HG03442 (cell line): ENCODE results near the gene JAG2.

ENCODE experiments used
- ATAC-seq: cut with Tn5 transposase; IDR thresholded peaks from one replicate; pipeline ENCODE4 v1.9.1; 2021; ENCODE audit warnings: mild to moderate bottlenecking, moderate library complexity; ENCODE audit not compliant: unreplicated experiment

JAG2 gene

DNA sequence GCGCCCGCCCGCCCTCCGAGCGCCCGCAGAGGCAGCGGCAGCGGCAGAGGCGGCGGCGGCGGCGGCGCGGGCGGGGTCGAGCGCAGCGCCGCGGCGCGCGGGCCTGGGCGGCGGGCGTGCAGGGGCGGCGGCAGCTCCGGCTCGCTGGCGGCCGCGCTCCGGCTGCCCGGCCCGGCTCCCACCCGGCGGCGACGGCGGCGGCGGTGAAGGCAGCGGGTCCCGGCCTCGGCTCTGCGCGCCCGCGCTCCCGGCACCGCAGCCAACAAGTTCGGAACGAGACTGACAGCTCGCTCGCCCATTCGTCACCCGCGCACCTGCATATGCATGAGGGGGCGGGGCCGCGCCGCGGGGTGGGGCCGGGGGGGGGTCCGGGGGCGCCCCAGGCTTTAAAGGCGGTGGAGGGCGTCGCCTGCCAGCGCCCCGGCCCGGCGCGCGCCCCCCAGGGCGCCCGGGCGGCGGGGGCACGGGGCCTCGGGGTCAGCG, at the start of gene JAG2:
TSS of gene JAG2 (minus strand) at position 281 of the 483 bp plus-strand sequence. CDS start 356 bp downstream, outside the sequence.
- ATAC-seq, result no peak

DNA sequence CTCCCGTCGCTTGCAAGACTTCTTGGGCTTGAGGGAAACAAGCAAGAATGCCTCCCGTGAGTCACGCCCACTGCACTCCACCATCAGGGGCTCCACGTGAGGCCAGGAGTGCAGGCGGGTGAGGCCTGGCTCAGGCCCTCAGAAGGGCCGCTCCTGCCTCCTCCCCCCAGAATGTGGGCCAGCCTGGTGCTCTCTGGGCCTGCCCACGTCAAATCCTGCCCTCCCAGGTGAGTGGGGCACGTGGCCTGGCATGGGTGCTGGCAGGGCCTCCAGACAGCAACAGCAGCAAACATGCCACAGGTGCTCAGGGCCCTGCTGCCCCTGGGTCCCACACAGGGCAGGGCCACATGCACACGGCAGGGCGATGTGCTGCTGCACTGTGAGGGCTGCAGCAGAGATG, 49.2 kb upstream of the JAG2 start:
- no peak for ATAC-seq

DNA sequence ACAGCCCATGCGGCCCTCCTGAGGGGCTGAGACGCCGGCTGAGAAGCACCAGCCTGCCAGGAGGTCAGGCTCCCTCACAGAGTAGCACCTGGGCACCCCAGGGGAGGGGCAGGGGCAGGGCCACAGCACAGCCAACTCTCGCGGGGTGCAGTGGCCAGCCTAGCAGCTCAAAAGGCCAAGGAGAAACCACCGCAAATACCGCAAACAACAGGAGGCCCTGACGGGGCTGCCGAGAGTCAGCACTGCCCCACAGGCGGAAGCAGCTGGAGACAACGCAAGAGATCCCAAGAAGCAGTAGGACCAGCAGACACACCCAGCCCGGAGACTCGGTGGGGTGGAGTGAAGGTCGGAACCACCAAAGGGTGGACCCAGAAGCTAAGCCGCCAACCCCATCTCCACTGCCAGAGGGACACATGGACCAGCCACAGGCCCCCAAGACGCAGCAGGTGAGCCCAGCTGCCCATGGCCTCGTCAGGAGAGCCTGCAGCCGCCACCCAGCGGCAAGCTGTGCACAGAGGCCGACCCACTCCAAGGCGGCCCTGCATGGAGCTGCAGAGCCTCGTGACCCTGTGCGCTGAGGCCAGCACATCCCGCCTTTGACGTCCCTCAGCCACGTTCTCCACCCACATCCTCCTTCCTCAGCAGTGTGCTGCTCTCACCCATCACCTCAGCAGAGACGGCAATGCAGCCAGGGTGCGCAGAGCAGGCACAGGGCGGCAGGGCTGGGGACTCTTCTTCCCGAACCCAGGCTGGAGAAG, 48.1 kb upstream of the JAG2 start:
- ATAC-seq, result no peak

DNA sequence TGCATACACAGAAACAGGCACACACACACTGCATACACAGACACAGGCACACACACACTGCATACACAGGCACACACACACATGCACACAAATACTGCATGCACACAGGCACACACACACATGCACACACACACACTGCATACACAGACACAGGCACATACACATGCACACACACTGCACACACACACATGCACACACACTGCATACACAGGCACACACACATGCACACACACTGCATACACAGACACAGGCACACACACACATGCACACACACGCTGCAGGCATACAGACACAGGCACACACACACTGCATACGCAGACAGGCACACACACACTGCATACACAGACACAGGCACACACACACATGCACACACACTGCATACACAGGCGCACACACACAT, 47.0 kb upstream of the JAG2 start:
- no peak for ATAC-seq

DNA sequence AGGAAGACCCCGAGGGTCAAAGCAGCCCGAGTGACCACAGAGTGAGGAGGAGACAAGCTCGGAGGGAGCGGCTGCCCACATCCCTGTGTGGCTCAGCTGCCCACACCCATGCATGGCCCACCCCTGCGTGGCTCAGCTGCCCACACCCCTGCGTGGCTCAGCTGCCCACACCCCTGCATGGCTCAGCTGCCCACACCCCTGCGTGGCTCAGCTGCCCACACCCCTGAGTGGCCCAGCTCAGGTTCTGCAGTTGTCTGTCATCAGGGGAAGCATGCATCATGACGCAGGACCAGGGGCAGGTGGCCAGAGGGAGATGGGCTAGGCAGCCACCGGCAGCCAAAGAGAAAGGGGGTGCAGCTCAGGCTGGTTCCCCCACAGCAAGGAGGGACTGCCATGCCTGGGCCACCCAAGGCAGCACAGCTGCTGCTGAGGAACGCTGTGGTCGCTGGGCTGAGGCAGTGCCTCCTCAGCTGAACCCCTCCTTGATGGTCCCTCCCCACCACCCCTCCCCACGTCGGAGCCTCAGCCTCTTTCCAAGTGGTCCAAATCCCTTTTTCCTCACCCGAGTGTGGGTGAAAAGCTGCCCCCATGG, 45.8 kb upstream of the JAG2 start:
- no peak for ATAC-seq

DNA sequence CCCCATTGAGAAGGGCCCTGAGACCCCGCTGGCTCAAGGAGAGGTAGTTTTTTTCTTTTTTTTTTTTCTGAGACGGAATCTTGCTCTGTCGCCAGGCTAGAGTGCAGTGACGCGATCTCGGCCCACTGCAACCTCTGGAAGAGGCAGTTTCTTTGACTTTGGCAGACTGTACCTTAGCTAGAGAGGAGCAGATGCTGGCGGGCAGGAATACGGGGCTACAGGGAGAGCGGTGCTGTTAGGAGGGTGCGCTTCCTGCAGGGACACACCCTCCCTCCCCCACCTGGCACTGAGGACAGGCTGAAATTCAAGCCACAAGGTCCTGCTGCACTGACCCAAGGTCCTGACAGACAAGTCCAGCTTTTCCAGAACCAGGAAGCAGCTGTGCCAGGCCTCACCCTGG, 44.8 kb upstream of the JAG2 start:
- ATAC-seq, result no peak

DNA sequence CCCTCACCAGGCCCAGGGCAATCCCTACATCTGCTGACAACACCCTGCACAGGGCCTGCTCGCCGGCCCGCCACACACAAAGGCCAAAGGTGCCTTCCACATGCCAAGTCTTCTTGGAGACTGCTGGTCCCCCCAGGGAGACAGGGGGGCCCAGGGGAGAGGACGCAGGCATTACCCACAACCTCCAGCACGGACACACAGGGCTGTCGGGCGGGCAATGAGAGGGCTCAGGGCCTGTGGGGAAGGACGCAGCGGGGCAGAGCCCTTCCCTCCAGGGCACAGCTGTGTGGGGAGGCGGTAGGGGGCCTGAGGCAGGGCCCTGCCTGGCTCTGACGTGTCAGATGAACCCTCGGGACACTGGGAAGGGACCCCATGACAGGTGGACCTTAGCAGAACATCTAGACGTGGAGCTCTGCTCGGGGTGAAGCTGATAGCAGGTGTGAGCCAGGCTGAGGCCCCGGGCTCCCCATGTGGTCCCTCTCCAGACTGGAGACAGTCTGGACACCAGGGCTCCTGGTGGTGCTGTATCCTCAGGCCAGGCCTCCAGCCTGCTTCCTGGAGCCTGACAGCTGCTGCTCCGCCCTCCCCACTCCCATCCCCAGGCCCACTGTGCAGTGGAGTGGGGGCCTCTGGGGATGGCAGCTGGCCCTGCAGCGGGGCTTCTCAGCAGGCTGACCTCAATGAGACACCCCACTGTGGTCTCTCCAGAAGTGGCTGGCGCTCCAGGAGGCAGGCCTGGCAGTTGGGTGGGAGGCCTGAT, 44.1 kb upstream of the JAG2 start:
- ATAC-seq, result no peak

DNA sequence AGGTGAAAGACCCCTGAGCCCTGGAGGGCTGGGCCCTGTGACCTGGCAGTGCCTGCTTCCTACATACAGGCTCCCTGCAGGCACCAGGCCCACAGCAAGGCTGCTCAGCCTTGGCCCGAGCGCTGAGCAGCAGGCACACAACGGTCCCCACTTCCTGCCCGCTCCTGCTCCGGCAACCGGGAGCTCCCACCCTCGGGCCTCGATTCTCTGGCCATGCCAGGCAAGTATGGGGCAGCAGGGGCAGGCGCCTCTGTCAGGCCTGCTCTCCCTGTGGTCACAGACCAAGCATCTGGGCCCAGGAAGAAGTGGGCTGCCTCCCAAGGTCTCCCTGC, 43.1 kb upstream of the JAG2 start:
- ATAC-seq, result no peak

DNA sequence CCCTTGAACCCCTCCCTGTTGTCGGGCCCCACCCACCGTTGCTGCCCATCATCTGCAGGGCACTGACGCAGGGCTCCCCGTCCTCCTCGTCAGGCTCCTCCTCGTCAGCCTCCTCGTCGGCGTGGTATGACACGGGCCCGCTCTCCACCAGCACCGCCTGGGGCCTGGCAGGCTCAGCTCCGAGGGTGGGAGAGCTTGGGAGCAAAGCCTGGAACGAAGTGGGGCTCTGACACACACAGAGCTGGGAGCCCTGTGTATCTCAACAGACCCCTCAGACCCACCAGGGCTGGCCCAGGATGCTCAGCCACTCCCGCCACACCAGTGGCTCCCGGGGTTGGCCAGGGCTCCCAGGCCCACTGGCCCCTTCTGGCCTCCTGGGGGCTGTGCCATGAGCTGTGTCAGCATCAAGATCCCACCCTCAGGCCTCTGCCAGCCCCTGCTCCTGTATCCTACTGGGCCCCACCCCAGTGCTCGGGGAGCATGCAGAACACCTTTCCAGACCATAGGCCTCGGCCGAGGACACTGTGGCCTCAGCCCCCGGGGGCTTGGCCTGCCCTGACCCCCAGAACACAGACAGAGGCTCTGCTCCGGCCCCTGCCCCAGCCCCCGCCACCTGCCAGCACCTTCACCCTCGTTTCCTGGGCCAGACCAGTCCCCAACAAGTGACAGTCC, 42.6 kb upstream of the JAG2 start:
- no peak for ATAC-seq

DNA sequence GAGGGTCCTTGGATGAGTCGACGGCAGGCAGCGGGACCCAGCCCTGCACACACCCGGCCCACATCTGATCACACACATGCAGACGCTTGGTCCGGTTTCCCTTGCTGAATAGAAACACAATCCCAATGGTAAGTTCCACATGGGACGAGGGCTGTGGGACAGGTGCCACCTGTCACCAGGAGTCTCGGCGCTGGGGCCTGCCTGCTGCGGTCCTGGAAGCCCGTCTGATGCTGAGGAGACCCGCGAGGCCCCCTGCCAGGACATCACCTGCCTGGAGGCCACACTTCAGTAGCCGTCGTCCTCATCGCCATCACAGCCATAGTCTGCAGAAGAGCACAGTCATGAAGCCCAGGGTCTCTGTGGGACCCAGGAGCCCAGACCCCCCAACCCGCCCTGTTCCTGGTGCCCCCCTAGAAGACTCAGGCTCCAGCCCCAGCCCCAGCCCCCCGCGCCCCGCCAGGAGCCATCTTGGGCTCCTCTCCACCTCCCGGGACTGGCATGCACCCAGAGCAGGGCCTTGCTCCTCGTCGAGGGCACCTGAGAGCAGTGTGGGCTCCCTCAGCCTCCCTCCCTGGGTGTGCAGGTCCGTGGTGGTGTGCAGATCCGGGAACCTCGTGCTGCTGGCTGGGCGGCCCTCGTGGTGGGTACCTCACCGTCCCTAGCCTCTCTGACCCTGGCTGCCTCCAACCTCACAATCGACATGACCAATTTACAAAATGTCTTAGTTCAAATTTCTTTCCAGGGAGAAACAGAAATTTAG, 41.9 kb upstream of the JAG2 start:
- ATAC-seq, result no peak

DNA sequence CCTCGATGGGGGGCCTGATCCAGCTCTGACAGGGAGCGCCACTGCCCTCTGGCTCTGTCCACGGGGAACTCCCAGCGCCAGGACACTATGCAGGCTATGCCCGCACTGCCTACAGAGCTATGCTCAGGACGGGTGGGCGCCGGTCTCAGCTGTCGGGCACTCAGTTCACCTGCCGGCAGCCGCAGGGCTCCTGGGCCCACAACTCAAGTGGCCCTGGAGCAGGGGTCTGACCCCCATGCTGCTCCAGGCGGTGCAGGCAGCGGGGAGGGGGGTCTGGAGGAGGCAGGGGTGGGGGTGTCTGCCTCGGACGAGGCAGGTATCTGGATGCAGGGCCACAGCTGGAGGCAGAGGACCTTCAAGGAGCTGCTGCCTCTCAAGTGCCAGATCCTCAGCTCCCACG, 41.1 kb upstream of the JAG2 start:
- no peak for ATAC-seq

DNA sequence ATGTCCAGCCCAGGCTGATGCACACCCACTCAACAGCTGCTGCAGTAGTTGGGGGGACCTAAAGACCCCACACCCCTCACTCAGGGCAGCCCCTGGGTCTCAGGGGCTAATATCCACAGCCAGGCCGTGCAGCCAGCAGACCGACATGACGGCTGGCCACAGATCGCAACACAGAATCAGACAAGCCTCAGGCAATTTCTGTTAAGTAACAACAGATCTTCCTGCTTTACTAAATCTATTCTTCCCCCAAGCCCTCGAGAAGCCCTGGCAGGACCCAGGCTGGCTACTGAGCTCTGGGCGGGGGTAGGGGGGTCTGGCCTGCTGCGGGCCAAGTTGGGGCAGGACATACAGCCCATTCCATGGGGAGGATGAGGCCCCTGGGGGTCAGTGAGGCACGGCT, 40.5 kb upstream of the JAG2 start:
- no peak for ATAC-seq

DNA sequence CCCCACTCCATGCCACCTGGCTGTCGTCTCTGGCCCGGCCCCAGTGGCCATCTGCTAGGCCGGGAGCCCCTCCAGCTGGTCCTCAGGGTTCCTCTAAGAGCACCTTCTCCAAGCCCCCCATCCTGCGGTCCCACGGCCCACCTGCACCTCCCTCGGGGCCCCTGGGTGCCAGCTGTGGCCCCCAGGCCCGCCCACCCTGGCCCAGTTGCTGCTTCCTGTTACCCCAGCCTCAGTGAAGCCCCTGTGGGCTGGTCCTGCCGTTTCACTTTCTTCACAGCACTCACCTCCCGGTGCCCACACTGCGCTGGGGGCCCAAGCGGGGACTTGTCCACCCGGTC, 40.1 kb upstream of the JAG2 start:
- no peak for ATAC-seq

DNA sequence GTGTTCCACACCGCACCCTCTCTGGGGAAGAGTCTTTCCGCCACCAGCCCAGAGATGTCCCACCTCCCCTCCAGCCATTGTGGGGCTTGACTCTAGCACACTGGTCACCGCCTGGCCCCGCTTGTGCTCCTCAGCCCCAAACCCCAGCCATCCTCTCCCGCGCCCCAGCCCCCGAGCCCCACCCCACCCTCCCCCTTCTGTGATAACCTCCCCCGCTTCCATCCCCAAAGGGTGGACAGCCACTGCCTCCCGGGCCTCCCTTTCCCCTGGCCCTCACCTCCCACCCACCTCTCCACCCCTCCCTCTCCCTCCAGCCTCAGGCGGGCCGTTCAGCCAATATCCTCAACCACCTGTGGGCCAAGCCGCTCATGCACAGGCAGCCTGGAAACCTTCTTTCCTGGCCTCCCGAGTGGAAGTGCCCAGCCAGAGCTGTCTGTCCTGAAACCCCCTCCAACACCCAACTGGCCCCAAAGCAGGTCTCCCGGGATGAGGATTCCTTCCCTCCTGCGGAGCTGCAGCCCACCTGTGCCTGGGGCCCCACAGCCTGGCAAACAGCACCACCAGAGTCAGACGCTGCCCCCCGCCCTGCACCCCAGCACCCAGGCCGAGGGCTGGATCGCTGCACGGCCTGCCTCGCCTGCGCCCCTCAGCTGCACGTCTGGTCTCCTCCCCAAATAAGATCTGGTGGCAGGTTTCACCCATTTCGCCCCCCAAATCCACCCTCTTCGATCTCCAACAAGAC, 39.6 kb upstream of the JAG2 start:
- ATAC-seq, result no peak

DNA sequence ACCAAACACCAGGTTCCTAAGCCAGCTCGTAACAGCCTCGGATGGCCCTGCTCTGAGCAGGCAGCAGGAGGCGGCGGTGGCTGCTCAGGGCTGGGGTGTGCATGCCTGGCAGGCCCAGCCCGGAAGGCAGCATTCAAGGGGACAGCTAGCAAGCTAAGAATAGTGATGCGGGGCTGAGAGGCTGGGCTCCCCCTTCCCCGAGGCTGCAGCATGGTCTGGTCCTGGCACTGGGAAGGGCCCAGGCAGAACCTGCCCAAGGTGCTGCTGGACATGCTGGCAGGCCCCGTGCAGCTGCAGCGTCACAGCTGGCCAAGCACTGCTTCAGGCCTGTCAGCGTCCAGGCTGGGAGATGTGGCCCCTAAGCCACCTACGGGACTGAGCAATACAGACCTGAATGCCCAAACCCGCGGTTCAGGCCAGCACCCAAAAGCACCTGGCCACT, 38.9 kb upstream of the JAG2 start:
- ATAC-seq, result no peak

DNA sequence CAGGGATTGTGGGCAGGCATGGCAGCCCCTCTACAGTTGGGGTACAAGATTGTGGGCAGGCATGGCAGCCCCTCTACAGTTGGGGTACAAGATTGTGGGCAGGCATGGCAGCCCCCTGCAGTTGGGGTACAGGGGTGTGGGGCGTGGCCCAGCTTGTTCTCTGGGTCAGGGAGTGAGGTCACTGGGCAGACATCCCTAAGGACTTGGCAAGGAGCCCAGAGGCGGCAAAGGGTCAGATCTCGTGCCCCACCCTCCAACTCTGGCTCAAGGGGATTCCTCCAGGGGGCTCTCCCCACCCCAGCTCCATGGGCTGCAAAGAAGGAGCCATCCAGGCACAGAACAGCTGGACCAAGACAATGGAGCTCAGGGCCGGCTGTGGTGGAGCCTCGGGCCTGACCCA, 38.3 kb upstream of the JAG2 start:
- ATAC-seq, result no peak

DNA sequence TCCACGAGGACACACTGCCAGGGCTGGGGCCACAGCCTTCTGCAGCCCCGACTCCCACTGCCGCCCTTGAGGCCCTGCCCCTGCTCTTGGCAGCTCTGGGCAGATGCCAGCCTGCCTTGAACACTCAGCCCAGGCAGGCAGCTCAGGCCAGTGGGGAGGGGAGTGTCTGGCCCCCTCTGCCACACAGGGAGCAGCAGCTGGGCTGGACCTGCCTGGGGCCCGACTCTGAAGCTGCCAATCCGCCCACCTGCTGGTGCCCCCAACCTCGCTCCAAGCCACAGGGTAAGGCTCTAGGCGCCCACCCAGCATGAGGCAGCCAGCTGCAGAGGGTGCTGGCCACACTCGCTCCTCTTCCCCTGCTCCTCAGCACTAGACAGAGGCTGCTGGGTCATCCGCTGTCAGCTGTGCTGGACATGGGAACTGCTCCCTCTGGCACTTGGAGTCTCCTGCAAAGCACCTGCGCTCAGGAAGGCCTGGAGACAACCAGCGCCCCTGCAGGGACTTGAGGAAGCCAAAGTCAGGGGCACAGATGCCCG, 37.2 kb upstream of the JAG2 start:
- ATAC-seq, result no peak

DNA sequence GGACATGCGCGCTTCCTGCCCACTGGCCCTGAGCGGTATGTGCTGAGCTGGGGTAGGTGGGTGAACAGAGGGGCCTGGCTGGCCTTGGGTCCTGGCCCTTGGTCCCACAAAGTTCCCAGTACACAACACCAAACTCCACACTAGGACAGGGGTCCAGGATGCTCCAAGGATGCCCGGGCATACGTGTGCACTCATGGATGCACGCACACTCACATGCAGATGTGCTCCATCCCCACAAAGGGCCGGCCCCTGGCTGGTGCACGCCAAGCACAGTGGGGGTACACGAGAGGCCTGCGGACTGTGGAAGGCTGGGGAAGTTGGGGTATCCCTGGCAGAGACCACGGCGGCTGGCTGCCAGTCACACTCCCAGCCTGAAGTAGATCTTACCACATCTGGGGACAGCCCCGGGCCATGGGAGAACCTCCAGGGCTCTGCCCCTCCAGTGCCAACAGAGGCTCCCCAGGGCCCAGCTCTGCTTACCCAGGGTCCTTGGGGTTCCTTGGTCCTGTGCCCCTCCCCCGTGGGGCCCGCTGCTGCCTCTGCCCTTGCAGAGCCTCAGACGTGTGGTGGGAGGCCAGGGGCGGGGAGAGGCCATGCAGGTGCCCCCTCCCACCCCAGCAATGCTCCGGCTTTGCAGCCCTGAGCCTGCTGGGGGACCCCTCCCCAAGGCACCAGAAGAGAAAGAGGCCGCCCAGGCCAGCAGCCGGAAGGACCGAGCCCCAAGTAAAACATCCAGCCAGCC, 36.5 kb upstream of the JAG2 start:
- no peak for ATAC-seq

DNA sequence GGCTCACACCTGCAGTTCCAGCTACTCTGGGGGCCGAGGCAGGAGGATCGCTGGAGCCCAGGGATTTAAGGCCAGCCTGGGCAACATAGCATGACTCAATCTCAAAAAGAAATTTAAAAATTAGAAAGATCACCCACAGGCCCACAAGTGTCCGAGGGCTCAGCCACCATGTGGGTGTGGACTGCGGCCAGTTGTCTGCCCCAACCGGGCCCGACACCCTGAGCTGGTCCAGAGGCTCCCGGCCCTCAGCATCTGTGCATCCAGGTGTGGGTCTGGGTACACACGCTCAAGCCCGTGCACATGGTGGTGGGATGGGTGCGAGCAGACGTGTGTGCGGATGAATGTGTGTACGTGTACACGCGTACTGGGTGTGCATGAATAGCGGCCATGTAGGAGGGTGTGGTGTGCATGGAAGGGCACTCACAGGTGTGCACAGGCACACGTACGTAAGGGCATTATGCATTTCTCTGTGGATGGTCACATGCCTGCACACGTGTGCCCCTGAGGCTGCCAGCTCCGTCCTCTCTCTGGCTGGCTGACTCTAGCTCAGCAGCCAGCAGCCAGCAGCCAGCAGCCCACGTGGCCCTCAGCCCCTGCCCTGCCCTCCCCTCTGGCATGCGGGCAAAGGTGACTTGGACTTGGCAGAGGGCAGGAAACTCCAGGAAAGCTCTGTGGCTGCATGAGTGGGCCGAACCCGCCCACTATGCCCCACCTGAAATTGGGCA, 35.8 kb upstream of the JAG2 start:
- ATAC-seq, result no peak
